ENCODE data around the gene NDFIP2.
"Not testable (repeated sequence)": the region's sequence is repeated elsewhere in the genome, so short reads cannot be mapped to it uniquely, and the experiment has no call there.

NDFIP2 gene

DNA sequence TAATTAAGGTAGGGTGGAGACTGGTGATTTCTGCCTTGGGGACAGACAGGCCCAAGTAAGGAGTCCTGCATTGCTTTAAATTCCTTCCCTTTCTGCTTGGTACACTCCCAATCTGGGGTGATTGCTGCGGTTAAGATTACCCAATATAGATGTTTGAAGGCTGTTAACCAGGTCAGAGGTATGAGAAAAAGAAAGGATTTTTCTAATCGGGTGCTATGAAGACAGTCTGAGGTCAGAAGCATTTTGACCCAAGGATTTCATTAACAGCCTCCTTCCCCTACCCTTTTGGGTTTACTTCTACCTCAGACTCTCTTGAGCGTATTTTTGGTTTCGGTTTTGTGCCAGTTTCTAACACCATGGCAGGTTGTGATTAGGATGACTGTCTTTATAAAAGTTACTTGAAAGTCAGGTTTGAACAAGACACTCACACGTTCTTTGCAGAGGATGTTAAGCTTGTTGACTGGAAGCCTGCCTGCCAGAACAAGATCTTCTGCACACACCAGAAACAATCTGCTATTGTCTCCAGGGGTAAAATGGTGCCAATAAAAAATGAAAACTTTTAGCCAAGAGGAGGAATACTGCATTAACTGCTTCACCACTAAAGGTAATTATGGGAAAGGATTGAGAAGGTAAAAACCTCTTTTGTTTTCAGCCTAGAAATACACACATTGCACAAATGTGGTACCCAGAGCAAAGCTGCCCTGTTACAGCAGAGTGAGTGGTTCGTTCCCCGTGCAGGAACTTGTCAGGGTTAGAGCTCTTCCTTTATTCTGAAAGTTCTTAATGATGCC is 108.8 kb downstream of the NDFIP2 start:
- no peak overlapping the region for H3K4me3 Mint-ChIP-seq

DNA sequence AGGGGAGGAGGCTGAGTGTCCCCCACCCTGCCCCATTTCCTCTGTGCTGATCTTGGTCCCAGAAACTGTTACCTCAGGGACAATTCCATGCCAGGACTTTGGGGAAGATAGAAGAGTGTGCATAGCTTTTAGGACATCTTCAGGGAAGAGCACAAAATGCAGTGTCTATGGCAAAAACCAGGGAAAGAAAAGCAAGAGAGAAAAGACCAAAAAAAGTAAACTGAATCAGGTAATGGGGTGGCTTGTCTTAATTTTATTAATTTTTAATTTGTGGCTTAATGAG is 109.4 kb downstream of the NDFIP2 start:
- H3K27me3 Mint-ChIP-seq, result no peaks in the 10 kb centered on the region
- H3K27ac Mint-ChIP-seq, result no peak overlapping the region
- H3K4me3 Mint-ChIP-seq, result no peak overlapping the region
- intact Hi-C loops (cut with micrococcal nuclease), result no loop called here
- no peaks in the 10 kb centered on the region for H3K4me1 Mint-ChIP-seq (ENCODE audit: low read depth)
- H3K9me3 Mint-ChIP-seq, result peaks cover 18% of the 10 kb centered on the region
- no peaks in the 10 kb centered on the region for H3K36me3 Mint-ChIP-seq (ENCODE audit: low read depth)

More for the DNA sequence above, 108.8 kb downstream of the NDFIP2 start:
- H3K9me3 Mint-ChIP-seq, result peaks cover 23% of the 10 kb centered on the region
- H3K36me3 Mint-ChIP-seq (ENCODE audit: low read depth), result no peaks in the 10 kb centered on the region
- H3K27me3 Mint-ChIP-seq, result no peaks in the 10 kb centered on the region
- no peaks in the 10 kb centered on the region for H3K4me1 Mint-ChIP-seq (ENCODE audit: low read depth)
- no peak overlapping the region for H3K27ac Mint-ChIP-seq
- intact Hi-C loops (cut with micrococcal nuclease), result no loop called here

DNA sequence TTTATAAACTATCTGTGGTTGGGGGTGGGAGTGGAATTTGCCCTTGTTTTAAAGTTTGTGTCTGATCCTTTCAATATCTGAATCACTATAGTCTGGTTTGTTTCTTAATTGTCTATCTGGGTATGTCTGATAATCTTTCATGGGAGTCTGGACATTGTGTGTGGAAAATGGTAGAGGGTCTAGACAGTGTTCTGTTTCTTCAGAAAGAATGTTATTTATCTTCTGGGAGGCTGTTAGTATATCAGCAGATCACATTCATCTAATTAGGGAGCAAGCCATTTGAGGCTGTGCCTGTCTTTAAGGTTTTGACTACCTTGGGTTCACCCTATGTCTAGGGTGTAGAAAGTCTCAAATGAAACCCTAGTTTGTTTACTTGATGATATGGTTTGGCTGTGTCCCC is 110.5 kb downstream of the NDFIP2 start:
- H3K9me3 Mint-ChIP-seq, result peaks cover 16% of the 10 kb centered on the region
- H3K27me3 Mint-ChIP-seq, result no peaks in the 10 kb centered on the region
- H3K4me1 Mint-ChIP-seq (ENCODE audit: low read depth), result no peaks in the 10 kb centered on the region
- H3K27ac Mint-ChIP-seq, result no peak overlapping the region
- no peaks in the 10 kb centered on the region for H3K36me3 Mint-ChIP-seq (ENCODE audit: low read depth)
- intact Hi-C loops (cut with micrococcal nuclease), result no loop called here
- H3K4me3 Mint-ChIP-seq, result no peak overlapping the region

DNA sequence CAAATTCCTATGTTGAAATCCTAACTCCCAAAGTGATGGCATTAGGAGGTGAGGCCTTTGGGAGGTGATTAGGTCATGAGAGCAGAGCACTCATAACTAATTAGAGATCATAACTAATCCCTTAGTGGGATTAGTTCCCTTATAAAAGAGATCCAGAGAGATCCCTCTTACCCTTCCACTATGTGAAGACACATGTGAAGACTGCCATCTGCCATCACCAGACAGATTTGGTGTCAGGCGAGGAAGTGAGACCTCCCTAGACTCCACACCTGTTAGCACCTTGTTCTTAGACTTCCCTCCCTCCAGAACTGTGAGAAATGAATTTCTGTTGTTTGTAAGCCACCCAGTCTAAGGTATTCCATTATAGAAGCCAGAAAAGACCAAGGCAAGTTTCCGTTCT is 112.2 kb downstream of the NDFIP2 start:
- no peaks in the 10 kb centered on the region for H3K27me3 Mint-ChIP-seq
- intact Hi-C loops (cut with micrococcal nuclease), result no loop called here
- H3K9me3 Mint-ChIP-seq, result peaks cover 16% of the 10 kb centered on the region
- no peaks in the 10 kb centered on the region for H3K4me1 Mint-ChIP-seq (ENCODE audit: low read depth)
- no peaks in the 10 kb centered on the region for H3K36me3 Mint-ChIP-seq (ENCODE audit: low read depth)
- H3K4me3 Mint-ChIP-seq, result no peak overlapping the region
- H3K27ac Mint-ChIP-seq, result no peak overlapping the region

DNA sequence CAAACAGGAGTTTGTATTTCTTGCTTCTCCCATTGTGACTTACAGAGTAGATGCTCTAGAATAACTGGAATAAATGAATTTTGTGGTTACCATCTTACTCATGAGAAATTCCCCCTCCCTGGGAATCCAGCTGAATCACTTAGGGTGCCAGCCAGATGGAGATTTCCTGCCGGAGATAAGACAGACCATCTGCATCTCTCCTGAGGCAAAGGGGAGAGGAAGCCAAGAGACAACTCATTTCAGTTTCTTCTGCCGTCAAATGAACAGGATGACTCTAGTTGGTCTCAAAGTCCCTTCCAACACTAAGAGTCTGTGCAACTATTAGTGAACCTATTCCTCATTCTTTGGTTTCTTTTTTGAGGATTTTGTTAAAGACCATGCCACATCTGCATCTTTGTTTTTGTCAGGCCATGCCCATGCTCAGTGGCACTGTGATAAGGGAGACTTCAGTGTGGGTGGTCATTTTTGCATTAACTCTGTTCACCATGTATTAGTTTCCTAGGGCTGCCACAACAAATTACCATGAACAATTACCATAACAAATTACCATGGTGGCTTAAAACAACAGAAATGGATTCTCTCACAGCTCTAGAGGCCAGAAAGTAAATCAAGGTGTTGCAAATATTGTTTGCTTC is 112.8 kb downstream of the NDFIP2 start:
- Mint-ChIP-seq H3K4me1 (ENCODE audit: low read depth) (no peaks in the 10 kb centered on the region), H3K9me3 (peaks cover 10% of the 10 kb centered on the region), H3K27ac (no peak overlapping the region), H3K4me3 (no peak overlapping the region), H3K27me3 (no peaks in the 10 kb centered on the region), H3K36me3 (ENCODE audit: low read depth) (no peaks in the 10 kb centered on the region)
- intact Hi-C loops (cut with micrococcal nuclease), result no loop called here

DNA sequence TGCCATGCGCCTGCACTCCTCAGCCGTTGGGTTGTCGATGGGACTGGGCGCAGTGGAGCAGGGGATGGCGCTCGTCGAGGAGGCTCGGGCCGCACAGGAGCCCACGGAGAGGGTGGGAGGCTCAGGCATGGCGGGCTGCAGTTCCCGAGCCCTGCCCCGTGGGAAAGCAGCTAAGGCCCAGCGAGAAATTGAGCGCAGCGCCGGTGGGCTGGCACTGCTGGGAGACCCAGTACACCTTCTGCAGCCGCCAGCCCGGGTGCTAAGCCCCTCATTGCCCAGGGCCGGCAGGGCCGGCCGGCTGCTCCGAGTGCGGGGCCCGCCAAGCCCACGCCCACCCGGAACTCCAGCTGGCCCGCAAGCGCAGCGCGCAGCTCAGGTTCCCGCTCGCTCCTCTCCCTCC is 119.2 kb downstream of the NDFIP2 start:
- intact Hi-C loops (cut with micrococcal nuclease); H3K4me1 Mint-ChIP-seq (ENCODE audit: low read depth); H3K27ac Mint-ChIP-seq; H3K27me3 Mint-ChIP-seq; H3K36me3 Mint-ChIP-seq (ENCODE audit: low read depth); H3K4me3 Mint-ChIP-seq: not testable (repeated sequence)
- H3K9me3 Mint-ChIP-seq, result peaks cover 11% of the 10 kb centered on the region

DNA sequence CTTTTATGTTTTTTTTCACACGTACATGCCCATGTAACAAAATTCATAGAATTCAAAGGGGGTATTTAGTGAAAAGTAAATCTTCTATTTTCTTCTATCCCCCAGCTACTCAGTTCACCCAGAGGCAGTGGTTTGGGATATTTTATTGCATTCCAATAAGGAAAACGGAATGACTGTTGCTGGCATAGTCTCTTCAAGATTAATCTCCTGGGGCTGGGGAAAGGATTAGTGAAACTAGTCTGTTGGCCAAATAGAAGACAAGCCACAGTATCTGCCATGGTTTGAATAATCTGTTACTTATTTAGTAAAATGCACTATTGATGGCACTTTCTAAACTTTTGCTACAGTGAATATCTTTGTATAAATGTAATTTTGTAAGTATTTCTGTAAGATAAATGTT is 122.0 kb downstream of the NDFIP2 start:
- no peaks in the 10 kb centered on the region for H3K4me1 Mint-ChIP-seq (ENCODE audit: low read depth)
- no peaks in the 10 kb centered on the region for H3K27me3 Mint-ChIP-seq
- no peak overlapping the region for H3K4me3 Mint-ChIP-seq
- H3K36me3 Mint-ChIP-seq (ENCODE audit: low read depth), result no peaks in the 10 kb centered on the region
- intact Hi-C loops (cut with micrococcal nuclease), result no loop called here
- H3K27ac Mint-ChIP-seq, result no peak overlapping the region
- H3K9me3 Mint-ChIP-seq, result peaks cover 11% of the 10 kb centered on the region

DNA sequence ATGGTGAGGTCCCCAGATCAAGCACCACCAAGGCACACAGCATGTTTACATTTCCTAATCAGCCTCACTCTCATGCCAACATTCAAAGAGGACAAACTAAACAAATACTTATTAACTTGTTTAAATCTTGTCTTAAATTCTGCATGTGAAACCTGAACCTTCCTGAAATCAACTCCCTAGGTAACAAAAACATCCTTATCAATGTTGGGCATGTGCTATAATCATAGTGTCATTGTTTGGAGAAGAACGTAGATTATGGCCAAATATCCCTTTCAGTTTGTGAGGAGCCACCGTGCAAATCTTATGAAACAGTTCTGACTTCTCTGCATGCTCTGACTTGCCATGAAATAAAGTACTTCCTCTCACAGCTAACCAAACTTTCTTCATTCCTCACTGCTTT is 123.8 kb downstream of the NDFIP2 start:
- peaks cover 5% of the 10 kb centered on the region for H3K9me3 Mint-ChIP-seq
- intact Hi-C loops (cut with micrococcal nuclease), result no loop called here
- no peaks in the 10 kb centered on the region for H3K27me3 Mint-ChIP-seq
- no peaks in the 10 kb centered on the region for H3K36me3 Mint-ChIP-seq (ENCODE audit: low read depth)
- no peak overlapping the region for H3K4me3 Mint-ChIP-seq
- H3K27ac Mint-ChIP-seq, result no peak overlapping the region
- H3K4me1 Mint-ChIP-seq (ENCODE audit: low read depth), result no peaks in the 10 kb centered on the region

All from dendritic cell treated with granulocyte-macrophage colony-stimulating factor and Interleukin-4, amounts not matched to agents 40 ng/mL and 50 ng/mL, for 4 days (primary cell).